Measurements from ENCODE around the gene REM1.

REM1 gene

GRCh38 chr20:31496761-31497295 lies 21.7 kb downstream of the REM1 start:
- TF ChIP-seq, protein P1, sequence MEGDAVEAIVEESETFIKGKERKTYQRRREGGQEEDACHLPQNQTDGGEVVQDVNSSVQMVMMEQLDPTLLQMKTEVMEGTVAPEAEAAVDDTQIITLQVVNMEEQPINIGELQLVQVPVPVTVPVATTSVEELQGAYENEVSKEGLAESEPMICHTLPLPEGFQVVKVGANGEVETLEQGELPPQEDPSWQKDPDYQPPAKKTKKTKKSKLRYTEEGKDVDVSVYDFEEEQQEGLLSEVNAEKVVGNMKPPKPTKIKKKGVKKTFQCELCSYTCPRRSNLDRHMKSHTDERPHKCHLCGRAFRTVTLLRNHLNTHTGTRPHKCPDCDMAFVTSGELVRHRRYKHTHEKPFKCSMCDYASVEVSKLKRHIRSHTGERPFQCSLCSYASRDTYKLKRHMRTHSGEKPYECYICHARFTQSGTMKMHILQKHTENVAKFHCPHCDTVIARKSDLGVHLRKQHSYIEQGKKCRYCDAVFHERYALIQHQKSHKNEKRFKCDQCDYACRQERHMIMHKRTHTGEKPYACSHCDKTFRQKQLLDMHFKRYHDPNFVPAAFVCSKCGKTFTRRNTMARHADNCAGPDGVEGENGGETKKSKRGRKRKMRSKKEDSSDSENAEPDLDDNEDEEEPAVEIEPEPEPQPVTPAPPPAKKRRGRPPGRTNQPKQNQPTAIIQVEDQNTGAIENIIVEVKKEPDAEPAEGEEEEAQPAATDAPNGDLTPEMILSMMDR (IDR thresholded peaks at IDR 0.05): no peak

DNA sequence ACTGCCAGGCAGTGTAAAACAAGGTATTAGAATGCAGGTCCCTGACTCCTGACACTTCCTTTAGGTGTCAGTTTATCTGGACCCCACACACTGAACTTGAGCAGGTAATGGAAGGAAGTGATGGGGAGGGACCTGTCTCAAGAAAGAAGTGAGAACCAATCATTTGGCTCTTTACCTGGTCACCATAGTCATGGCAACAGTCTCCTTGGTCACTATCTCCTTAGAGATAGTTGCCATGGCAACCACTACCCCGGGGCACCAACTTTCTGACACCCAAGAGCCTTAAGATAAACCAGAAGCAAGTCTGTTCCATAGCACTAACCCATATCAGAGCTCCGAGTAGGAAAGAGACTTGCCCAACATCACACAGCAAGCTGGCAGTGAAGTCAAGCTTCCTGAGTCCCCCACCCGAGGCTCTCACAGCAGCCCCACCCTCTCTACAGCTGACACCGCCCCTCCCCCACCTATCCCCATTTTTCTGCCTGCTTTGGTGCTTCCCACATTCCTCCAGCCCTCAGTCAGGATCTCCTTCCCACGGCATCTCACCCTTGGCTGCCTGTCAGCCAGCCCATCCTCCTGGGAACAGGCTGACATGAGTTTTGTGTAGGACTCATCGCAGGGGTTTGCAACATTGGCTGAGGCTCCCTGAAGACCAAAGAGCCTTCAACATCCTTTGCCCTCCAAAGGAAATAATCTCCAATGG lies 22.9 kb downstream of the REM1 start:
- TF ChIP-seq, protein P1 (IDR thresholded peaks at IDR 0.05): no peak

GRCh38 chr20:31500527-31500926 lies 25.4 kb downstream of the REM1 start:
- TF ChIP-seq, protein P1 (IDR thresholded peaks at IDR 0.05): no peak

DNA sequence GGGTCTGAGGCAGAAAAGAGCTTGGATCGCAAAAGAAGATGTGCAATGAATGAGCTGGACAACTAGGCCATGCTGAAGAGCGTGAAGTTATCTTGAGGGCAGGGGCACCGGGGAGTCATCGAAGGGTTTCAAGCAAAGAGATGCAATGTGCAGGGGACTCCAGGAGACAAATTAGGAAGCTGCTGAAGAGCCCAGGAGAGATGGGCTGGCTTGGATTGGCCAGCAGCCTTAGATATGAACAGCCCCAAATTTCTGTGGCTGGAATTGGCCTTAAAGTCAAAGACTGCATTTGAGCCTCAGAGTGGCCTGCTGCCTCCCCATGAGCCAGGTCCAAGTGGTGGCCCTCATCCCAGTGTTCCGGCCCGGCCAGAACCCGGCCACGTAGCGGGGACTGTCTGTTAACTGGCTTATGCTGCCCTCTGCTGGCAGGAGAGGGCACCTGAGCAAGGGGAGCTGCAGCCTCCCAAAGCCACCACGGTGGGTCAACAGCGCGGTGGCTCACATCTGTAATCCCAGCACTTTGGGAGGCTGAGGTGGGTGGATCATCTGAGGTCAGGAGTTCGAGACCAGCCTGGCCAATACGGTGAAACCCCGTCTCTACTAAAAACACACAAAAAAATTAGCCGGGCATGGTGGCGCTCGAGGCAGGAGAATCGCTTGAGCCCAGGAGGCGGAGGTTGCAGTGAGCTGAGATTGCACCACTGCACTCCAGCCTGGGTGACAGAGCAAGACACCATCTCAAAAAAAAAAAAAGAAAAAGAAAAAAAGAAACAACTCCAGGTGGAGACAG lies 28.0 kb downstream of the REM1 start:
- TF ChIP-seq, protein P1 (IDR thresholded peaks at IDR 0.05): peak; percentile 96

DNA sequence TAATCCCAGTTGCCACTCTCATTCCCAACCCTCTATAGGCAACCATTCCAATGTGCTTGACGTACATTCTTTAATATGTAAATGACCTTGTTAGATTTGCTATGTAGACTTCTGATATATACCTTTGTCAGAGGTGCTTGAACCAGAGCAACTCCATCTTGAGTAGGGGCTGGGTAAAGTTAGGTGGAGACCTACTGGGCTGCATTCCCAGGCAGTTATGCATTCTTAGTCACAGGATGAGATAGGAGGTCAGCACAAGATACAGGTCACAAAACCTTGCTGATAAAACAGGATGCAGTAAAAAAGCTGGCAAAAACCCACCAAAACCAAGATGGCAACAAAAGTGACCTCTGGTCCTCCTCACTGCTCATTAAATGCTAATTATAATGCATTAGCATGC lies 30.8 kb downstream of the REM1 start:
- TF ChIP-seq, protein P1 (IDR thresholded peaks at IDR 0.05): no peak

DNA sequence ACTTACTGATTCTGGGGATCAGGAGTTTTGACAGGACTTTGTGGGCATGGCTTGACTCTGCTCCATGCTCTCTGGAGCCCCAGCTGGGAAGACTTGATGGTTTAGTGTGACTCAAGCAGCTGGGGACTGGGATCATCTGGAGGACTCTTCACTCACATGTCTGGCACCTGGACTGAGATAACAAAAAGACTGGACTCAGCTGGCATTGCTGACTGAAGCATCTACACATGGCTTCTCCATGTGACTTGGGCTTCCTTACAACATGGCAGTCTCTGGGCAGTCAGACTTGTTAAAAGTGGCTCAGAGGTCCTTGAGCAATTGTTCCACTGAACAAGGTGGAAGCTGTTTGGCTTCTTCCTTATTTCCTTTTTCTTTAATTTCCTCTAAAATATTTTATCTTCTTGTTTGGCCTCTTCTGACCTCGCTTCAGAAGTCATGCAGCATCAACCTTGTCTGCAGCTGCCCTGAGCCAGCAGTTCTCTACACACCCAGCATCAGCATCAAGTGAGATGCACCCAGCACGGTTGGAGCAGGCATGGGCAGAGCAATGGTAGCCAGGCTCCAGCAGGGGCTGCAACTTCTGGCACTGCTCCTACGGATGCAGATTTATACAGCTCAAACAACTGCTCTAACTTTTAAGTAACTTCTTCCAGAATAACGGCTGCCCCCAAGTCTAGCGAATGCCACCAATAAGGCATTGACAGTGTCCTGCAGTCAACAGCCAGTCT lies 33.6 kb downstream of the REM1 start:
- TF ChIP-seq, protein P1 (IDR thresholded peaks at IDR 0.05): no peak
